Measurements from ENCODE around the gene PGLYRP3.
A peak's percentile ranks its signal among the peaks of the same experiment; 100 is the strongest.

The PGLYRP3 gene

GRCh38 chr1:153345187-153346076, 32.7 kb upstream of the PGLYRP3 start:
- no peak overlapping the region for H4K8ac ChIP-seq (ENCODE audit: low read depth, low read length)
- H3K79me1 ChIP-seq (ENCODE audit: low read length) = peaks cover 5% of the 10 kb centered on the region
- no peaks in the 10 kb centered on the region for H3K9me3 ChIP-seq (ENCODE audit: insufficient read depth, low read depth, low read length)
- H3K4me2 ChIP-seq (ENCODE audit: low read length) = no peak overlapping the region
- no peak overlapping the region for H4K12ac ChIP-seq (ENCODE audit: low read depth, low read length)
- no peak overlapping the region for H2BK5ac ChIP-seq (ENCODE audit: low read depth, low read length, poor library complexity)
- no peak overlapping the region for H2BK12ac ChIP-seq (ENCODE audit: low read length)
- H3K4me3 ChIP-seq (ENCODE audit: low read depth, low read length) = no peak overlapping the region
- H2AK5ac ChIP-seq (ENCODE audit: low read length) = no peak overlapping the region
- H3K4me1 ChIP-seq (ENCODE audit: control insufficient read depth in 1 of 2, insufficient read depth in 2 of 2, low read length in 2 of 2) = peaks cover 19 to 24% of the 10 kb centered on the region in 2 experiments
- no peak overlapping the region for H2AFZ ChIP-seq (ENCODE audit: insufficient read depth, low read length, poor library complexity)
- H3K18ac ChIP-seq (ENCODE audit: low read length) = no peak overlapping the region
- H3K4ac ChIP-seq (ENCODE audit: low read depth, low read length) = no peak overlapping the region
- H3K27ac ChIP-seq (ENCODE audit: low read depth, low read length) = no peak overlapping the region
- H3K23ac ChIP-seq (ENCODE audit: low read length) = no peak overlapping the region
- H3K9ac ChIP-seq (ENCODE audit: low read length) = no peak overlapping the region
- H4K91ac ChIP-seq (ENCODE audit: low read depth, low read length) = no peak overlapping the region
- WGBS (ENCODE audit: extremely low coverage, insufficient coverage, insufficient read length) = no CpG with 5 or more reads among the region's 14 CpGs
- no peaks in the 10 kb centered on the region for H3K36me3 ChIP-seq (ENCODE audit: control insufficient read depth in 1 of 2, insufficient read depth in 2 of 2, low read length in 2 of 2)
- H3K79me2 ChIP-seq (ENCODE audit: control insufficient read depth, insufficient read depth, low read length, poor library complexity) = no peaks in the 10 kb centered on the region
- H2BK120ac ChIP-seq (ENCODE audit: insufficient read depth, low read length, poor library complexity) = no peak overlapping the region
- DNase-seq = no peak
- no peak overlapping the region for H3K14ac ChIP-seq (ENCODE audit: low read length)
- H3K27me3 ChIP-seq (ENCODE audit: insufficient read depth, low read length) = no peaks in the 10 kb centered on the region

GRCh38 chr1:153344718-153345025, 31.9 kb upstream of the PGLYRP3 start:
- Histone ChIP-seq H3K4me2 (ENCODE audit: low read length) (no peak overlapping the region), H3K9me3 (ENCODE audit: insufficient read depth, low read depth, low read length) (no peaks in the 10 kb centered on the region), H3K18ac (ENCODE audit: low read length) (no peak overlapping the region), H2BK120ac (ENCODE audit: insufficient read depth, low read length, poor library complexity) (no peak overlapping the region), H3K23ac (ENCODE audit: low read length) (no peak overlapping the region), H2BK12ac (ENCODE audit: low read length) (no peak overlapping the region), H3K79me2 (ENCODE audit: control insufficient read depth, insufficient read depth, low read length, poor library complexity) (no peaks in the 10 kb centered on the region), H3K14ac (ENCODE audit: low read length) (no peak overlapping the region), H3K4me3 (ENCODE audit: low read depth, low read length) (no peak overlapping the region), H4K12ac (ENCODE audit: low read depth, low read length) (no peak overlapping the region), H3K4me1 (ENCODE audit: control insufficient read depth in 1 of 2, insufficient read depth in 2 of 2, low read length in 2 of 2) (peaks cover 19 to 26% of the 10 kb centered on the region in 2 experiments), H3K36me3 (ENCODE audit: control insufficient read depth in 1 of 2, insufficient read depth in 2 of 2, low read length in 2 of 2) (no peaks in the 10 kb centered on the region), H3K79me1 (ENCODE audit: low read length) (peaks cover 7% of the 10 kb centered on the region), H2BK5ac (ENCODE audit: low read depth, low read length, poor library complexity) (no peak overlapping the region), H3K9ac (ENCODE audit: low read length) (no peak overlapping the region), H3K27ac (ENCODE audit: low read depth, low read length) (peak overlapping the region; percentile 52), H4K91ac (ENCODE audit: low read depth, low read length) (peak overlapping the region; percentile 1), H2AK5ac (ENCODE audit: low read length) (no peak overlapping the region), H4K8ac (ENCODE audit: low read depth, low read length) (no peak overlapping the region), H2AFZ (ENCODE audit: insufficient read depth, low read length, poor library complexity) (no peak overlapping the region), H3K27me3 (ENCODE audit: insufficient read depth, low read length) (no peaks in the 10 kb centered on the region), H3K4ac (ENCODE audit: low read depth, low read length) (no peak overlapping the region)
- no peak for DNase-seq
- WGBS (ENCODE audit: extremely low coverage, insufficient coverage, insufficient read length) = no CpG with 5 or more reads among the region's 3 CpGs

GRCh38 chr1:153343811-153344717, 31.3 kb upstream of the PGLYRP3 start:
- Histone ChIP-seq H3K27ac (ENCODE audit: low read depth, low read length) (peak overlapping the region; percentile 52), H3K4me1 (ENCODE audit: control insufficient read depth in 1 of 2, insufficient read depth in 2 of 2, low read length in 2 of 2) (peaks cover 19 to 26% of the 10 kb centered on the region in 2 experiments), H2BK5ac (ENCODE audit: low read depth, low read length, poor library complexity) (no peak overlapping the region), H4K91ac (ENCODE audit: low read depth, low read length) (peak overlapping the region; percentile 1), H3K4ac (ENCODE audit: low read depth, low read length) (no peak overlapping the region), H3K4me2 (ENCODE audit: low read length) (no peak overlapping the region), H4K8ac (ENCODE audit: low read depth, low read length) (peak overlapping the region; percentile 7), H2AFZ (ENCODE audit: insufficient read depth, low read length, poor library complexity) (no peak overlapping the region), H3K4me3 (ENCODE audit: low read depth, low read length) (no peak overlapping the region), H3K23ac (ENCODE audit: low read length) (no peak overlapping the region), H2AK5ac (ENCODE audit: low read length) (no peak overlapping the region), H3K14ac (ENCODE audit: low read length) (no peak overlapping the region), H4K12ac (ENCODE audit: low read depth, low read length) (no peak overlapping the region), H3K18ac (ENCODE audit: low read length) (no peak overlapping the region), H3K27me3 (ENCODE audit: insufficient read depth, low read length) (no peaks in the 10 kb centered on the region), H3K9ac (ENCODE audit: low read length) (no peak overlapping the region), H3K79me2 (ENCODE audit: control insufficient read depth, insufficient read depth, low read length, poor library complexity) (no peaks in the 10 kb centered on the region), H2BK120ac (ENCODE audit: insufficient read depth, low read length, poor library complexity) (no peak overlapping the region), H3K79me1 (ENCODE audit: low read length) (peaks cover 7% of the 10 kb centered on the region), H3K9me3 (ENCODE audit: insufficient read depth, low read depth, low read length) (no peaks in the 10 kb centered on the region), H3K36me3 (ENCODE audit: control insufficient read depth in 1 of 2, insufficient read depth in 2 of 2, low read length in 2 of 2) (no peaks in the 10 kb centered on the region), H2BK12ac (ENCODE audit: low read length) (no peak overlapping the region)
- no CpG with 5 or more reads among the region's 9 CpGs for WGBS (ENCODE audit: extremely low coverage, insufficient coverage, insufficient read length)
- no peak for DNase-seq

GRCh38 chr1:153343040-153343681, 30.4 kb upstream of the PGLYRP3 start:
- no peak overlapping the region for H2AFZ ChIP-seq (ENCODE audit: insufficient read depth, low read length, poor library complexity)
- H4K91ac ChIP-seq (ENCODE audit: low read depth, low read length) = peak overlapping the region; percentile 42
- WGBS (ENCODE audit: extremely low coverage, insufficient coverage, insufficient read length) = no CpG with 5 or more reads among the region's 5 CpGs
- H3K14ac ChIP-seq (ENCODE audit: low read length) = no peak overlapping the region
- H2BK120ac ChIP-seq (ENCODE audit: insufficient read depth, low read length, poor library complexity) = no peak overlapping the region
- H3K79me1 ChIP-seq (ENCODE audit: low read length) = peaks cover 5% of the 10 kb centered on the region
- peaks cover 14 to 31% of the 10 kb centered on the region in 2 experiments for H3K4me1 ChIP-seq (ENCODE audit: control insufficient read depth in 1 of 2, insufficient read depth in 2 of 2, low read length in 2 of 2)
- H3K36me3 ChIP-seq (ENCODE audit: control insufficient read depth in 1 of 2, insufficient read depth in 2 of 2, low read length in 2 of 2) = no peaks in the 10 kb centered on the region
- H3K27me3 ChIP-seq (ENCODE audit: insufficient read depth, low read length) = no peaks in the 10 kb centered on the region
- H3K18ac ChIP-seq (ENCODE audit: low read length) = peak overlapping the region; percentile 29
- no peak overlapping the region for H3K4ac ChIP-seq (ENCODE audit: low read depth, low read length)
- H3K27ac ChIP-seq (ENCODE audit: low read depth, low read length) = peak overlapping the region; percentile 42
- no peak overlapping the region for H4K12ac ChIP-seq (ENCODE audit: low read depth, low read length)
- H2AK5ac ChIP-seq (ENCODE audit: low read length) = no peak overlapping the region
- no peak overlapping the region for H2BK12ac ChIP-seq (ENCODE audit: low read length)
- peak overlapping the region; percentile 23 for H2BK5ac ChIP-seq (ENCODE audit: low read depth, low read length, poor library complexity)
- no peaks in the 10 kb centered on the region for H3K79me2 ChIP-seq (ENCODE audit: control insufficient read depth, insufficient read depth, low read length, poor library complexity)
- no peak overlapping the region for H3K4me3 ChIP-seq (ENCODE audit: low read depth, low read length)
- no peak overlapping the region for H3K4me2 ChIP-seq (ENCODE audit: low read length)
- H4K8ac ChIP-seq (ENCODE audit: low read depth, low read length) = no peak overlapping the region
- no peak for DNase-seq
- no peak overlapping the region for H3K9ac ChIP-seq (ENCODE audit: low read length)
- no peak overlapping the region for H3K23ac ChIP-seq (ENCODE audit: low read length)
- H3K9me3 ChIP-seq (ENCODE audit: insufficient read depth, low read depth, low read length) = no peaks in the 10 kb centered on the region
